GM19025 (cell line): ENCODE results near the gene IFI27L2.

Experiments
- ATAC-seq: cut with Tn5 transposase; IDR thresholded peaks from one replicate; pipeline ENCODE4 v1.9.1; 2021; ENCODE audit warnings: mild to moderate bottlenecking, low read depth, moderate library complexity; ENCODE audit not compliant: unreplicated experiment

IFI27L2 gene

GRCh38 chr14:94103554-94104150 is 25.8 kb downstream of the IFI27L2 start:
- no peak for ATAC-seq

- ATAC-seq: no peak
Measured at GRCh38 chr14:94102768-94103482, 26.5 kb downstream of the IFI27L2 start.

GRCh38 chr14:94101748-94102147 is 27.7 kb downstream of the IFI27L2 start:
- no peak for ATAC-seq

GRCh38 chr14:94100847-94101246 is 28.6 kb downstream of the IFI27L2 start:
- ATAC-seq: no peak

GRCh38 chr14:94099006-94099405 is 30.4 kb downstream of the IFI27L2 start:
- ATAC-seq: no peak

GRCh38 chr14:94098326-94098992 is 30.9 kb downstream of the IFI27L2 start:
- ATAC-seq: no peak

- ATAC-seq: no peak
Measured at GRCh38 chr14:94097091-94097490, 32.3 kb downstream of the IFI27L2 start.

GRCh38 chr14:94093418-94093817 is 36.0 kb downstream of the IFI27L2 start:
- ATAC-seq: no peak

- no peak for ATAC-seq
Measured at GRCh38 chr14:94089479-94089878, 39.9 kb downstream of the IFI27L2 start.

- ATAC-seq: no peak
Measured at GRCh38 chr14:94088516-94088915, 40.9 kb downstream of the IFI27L2 start.

- ATAC-seq: no peak
Measured at GRCh38 chr14:94087891-94088290, 41.5 kb downstream of the IFI27L2 start.

- ATAC-seq: peak; percentile 14
Measured at GRCh38 chr14:94081386-94081820, 48.0 kb downstream of the IFI27L2 start.

- ATAC-seq: peak; percentile 99
Measured at GRCh38 chr14:94080621-94081385, 48.6 kb downstream of the IFI27L2 start, which contains the start of the genes DDX24 and IFI27L1. Gene DDX24, minus strand, starts transcription at chr14:94081202. Its CDS starts 1,460 bp downstream, at chr14:94079742. Gene IFI27L1, plus strand, starts transcription at chr14:94081310. Its CDS starts 15,628 bp downstream, at chr14:94096938.

- ATAC-seq: no peak
Measured at GRCh38 chr14:94079891-94080620, 49.3 kb downstream of the IFI27L2 start.

GRCh38 chr14:94077823-94078222 is 51.6 kb downstream of the IFI27L2 start:
- no peak for ATAC-seq
